GM21737 (cell line): Measurements from ENCODE around the gene TNFRSF21.
"Not testable (repeated sequence)": the region's sequence is repeated elsewhere in the genome, so short reads cannot be mapped to it uniquely, and the experiment has no call there.

Source experiments
- ATAC-seq: cut with Tn5 transposase; IDR thresholded peaks from one replicate; pipeline ENCODE4 v1.9.1; 2021; ENCODE audit warnings: mild to moderate bottlenecking, moderate library complexity; ENCODE audit not compliant: unreplicated experiment

TNFRSF21 gene

GRCh38 chr6:47290124-47290834, 19.4 kb downstream of the TNFRSF21 start:
- no peak for ATAC-seq

GRCh38 chr6:47288267-47289090, 21.2 kb downstream of the TNFRSF21 start:
- no peak for ATAC-seq

- ATAC-seq, result no peak
Observed at GRCh38 chr6:47286301-47286700, 23.4 kb downstream of the TNFRSF21 start.

- ATAC-seq, result no peak
Observed at GRCh38 chr6:47283993-47284392, 25.7 kb downstream of the TNFRSF21 start.

GRCh38 chr6:47278545-47278944, 31.2 kb downstream of the TNFRSF21 start:
- no peak for ATAC-seq

- no peak for ATAC-seq
Observed at GRCh38 chr6:47277702-47278101, 32.0 kb downstream of the TNFRSF21 start.

GRCh38 chr6:47276377-47276776, 33.3 kb downstream of the TNFRSF21 start:
- ATAC-seq, result no peak

GRCh38 chr6:47275640-47276039, 34.1 kb downstream of the TNFRSF21 start:
- no peak for ATAC-seq

GRCh38 chr6:47275132-47275531, 34.6 kb downstream of the TNFRSF21 start:
- not testable (repeated sequence) for ATAC-seq

GRCh38 chr6:47268572-47269187, 41.0 kb downstream of the TNFRSF21 start:
- ATAC-seq, result no peak

GRCh38 chr6:47267301-47267700, 42.4 kb downstream of the TNFRSF21 start:
- ATAC-seq, result no peak

GRCh38 chr6:47265971-47266370, 43.7 kb downstream of the TNFRSF21 start:
- ATAC-seq, result no peak

GRCh38 chr6:47264775-47265184, 44.9 kb downstream of the TNFRSF21 start:
- no peak for ATAC-seq

GRCh38 chr6:47263268-47263667, 46.4 kb downstream of the TNFRSF21 start:
- no peak for ATAC-seq

- no peak for ATAC-seq
Observed at GRCh38 chr6:47262231-47262630, 47.5 kb downstream of the TNFRSF21 start.

- no peak for ATAC-seq
Observed at GRCh38 chr6:47261191-47261590, 48.5 kb downstream of the TNFRSF21 start.

GRCh38 chr6:47260021-47260420, 49.7 kb downstream of the TNFRSF21 start:
- no peak for ATAC-seq

GRCh38 chr6:47258724-47259347, 50.9 kb downstream of the TNFRSF21 start:
- no peak for ATAC-seq

- no peak for ATAC-seq
Observed at GRCh38 chr6:47256981-47257730, 52.5 kb downstream of the TNFRSF21 start.

- ATAC-seq, result no peak
Observed at GRCh38 chr6:47256361-47256760, 53.3 kb downstream of the TNFRSF21 start.

- ATAC-seq, result no peak
Observed at GRCh38 chr6:47254906-47255305, 54.8 kb downstream of the TNFRSF21 start.
